HG02938 (cell line): ENCODE measurements around the gene NHSL2.
A peak's percentile ranks its signal among the peaks of the same experiment; 100 is the strongest.
"Not testable (repeated sequence)": the region's sequence is repeated elsewhere in the genome, so short reads cannot be mapped to it uniquely, and the experiment has no call there.

Experiments used
- ATAC-seq: cut with Tn5 transposase; IDR thresholded peaks from one replicate; pipeline ENCODE4 v1.9.1; 2021; ENCODE audit warnings: mild to moderate bottlenecking, moderate library complexity; ENCODE audit not compliant: unreplicated experiment

The NHSL2 gene

DNA sequence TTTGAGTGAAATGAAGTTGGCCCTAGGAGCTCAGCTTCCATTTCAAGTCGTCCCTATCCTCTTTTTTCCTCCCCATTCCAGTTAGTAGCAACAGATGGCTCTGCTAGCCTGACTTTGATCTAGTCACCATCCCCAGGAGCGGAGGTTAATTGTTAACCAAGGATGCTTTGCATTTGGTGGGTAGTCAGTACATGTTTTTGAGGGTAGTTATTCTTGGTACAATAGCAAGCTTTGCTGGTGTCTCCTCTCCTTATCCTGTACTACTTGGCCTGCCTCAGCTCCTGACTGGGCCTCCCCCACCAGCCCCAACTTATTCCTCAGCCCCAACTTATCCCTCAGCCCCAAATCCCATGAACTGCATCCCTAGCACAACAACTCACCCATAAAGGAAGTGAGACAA lies 235.9 kb downstream of the NHSL2 start:
- no peak for ATAC-seq

DNA sequence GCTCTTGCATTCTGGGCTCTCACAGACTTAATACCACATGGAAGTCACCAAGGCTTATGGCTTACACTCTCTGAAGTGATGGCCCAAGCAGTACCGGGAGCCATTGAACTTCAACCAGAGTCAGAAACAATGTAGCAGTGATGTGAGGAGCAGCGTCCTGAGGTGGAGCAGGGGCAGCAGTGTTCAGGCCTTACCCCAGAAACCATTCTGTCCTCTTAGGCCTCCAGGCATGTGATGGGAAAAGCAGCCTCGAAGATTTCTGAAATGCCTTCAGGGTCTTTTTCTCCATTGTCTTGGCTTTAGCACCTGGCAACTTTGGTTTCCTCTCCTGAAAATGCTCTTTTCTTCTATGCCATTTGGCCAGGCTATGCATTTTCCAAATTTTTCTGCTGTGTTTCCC lies 248.1 kb downstream of the NHSL2 start:
- no peak for ATAC-seq

DNA sequence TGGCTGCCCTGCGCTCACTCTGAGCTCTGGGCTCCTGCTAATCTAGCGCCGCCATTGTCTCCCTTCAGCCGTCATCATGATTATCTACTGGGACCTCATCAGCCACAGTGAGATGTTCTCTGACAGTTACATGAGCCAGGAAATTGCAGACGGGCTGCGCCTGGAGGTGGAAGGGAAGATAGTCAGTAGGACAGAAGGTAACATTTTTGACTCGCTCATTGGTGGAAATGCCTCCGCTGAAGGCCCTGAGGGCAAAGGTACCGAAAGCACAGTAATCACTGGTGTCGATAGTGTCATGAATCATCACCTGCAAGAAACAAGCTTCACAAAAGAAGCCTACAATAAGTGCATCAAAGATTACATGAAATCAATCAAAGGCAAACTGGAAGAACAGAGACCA lies 249.1 kb downstream of the NHSL2 start:
- no peak for ATAC-seq

DNA sequence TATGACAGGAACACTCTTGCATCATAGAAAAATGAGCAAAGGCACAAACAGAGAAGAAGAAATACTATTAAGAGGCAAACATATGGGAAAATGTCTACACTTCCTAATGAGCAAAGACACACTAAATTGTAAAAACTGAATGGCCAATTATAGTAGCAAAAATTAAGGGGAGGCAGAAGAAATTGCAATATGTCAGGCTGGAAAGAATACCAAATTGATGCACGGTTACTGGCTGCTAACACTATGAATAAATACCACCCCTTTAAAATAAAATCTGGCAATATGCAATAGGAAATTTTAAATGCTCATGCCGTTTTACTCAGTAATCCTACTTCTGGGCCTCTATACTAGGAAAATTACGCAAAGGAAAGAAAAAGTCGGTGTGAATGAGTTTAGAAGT lies 254.9 kb downstream of the NHSL2 start:
- ATAC-seq, result no peak

DNA sequence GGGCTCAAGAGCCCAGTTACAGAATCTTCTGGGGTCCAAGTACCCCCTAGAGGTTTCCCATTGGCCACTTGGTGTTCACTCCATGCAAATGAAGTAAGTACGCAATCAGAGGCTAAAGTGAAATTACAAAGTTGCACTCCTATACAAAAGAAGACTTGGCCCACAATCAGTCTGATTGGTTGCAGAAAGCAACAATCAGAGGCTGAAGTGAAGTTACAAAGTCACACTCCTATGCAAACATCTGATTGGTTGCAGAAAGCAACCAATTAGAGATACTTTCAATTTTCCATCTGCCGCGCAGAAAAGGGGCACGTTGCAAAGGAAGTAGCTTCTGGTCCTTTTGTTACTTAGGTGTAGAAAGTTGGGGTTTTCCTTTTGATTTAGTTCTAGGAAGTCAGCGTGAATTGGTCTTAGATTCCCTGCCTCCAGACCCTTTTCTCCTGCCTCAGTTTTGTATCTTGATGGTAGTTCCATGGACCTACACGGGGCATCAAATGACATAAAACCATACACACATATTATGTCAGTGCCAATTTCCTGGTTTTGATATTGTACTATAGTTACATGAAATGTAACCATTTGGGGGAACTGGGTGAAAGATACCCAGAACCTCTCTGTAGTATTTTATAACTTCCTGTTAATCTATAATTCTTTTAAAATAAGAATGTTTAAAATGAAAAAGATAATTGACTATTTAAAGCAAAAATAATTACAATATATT lies 258.5 kb downstream of the NHSL2 start:
- no peak for ATAC-seq

DNA sequence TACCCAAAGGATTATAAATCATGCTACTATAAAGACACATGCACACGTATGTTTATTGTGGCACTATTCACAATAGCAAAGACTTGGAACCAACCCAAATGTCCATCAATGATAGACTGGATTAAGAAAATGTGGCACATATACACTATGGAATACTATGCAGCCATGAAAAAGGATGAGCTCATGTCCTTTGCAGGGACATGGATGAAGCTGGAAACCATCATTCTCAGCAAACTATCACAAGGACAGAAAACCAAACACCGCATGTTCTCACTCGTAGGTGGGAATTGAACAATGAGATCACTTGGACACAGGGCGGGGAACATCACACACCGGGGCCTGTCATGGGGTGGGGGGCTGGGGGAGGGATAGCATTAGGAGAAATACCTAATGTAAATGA lies 265.6 kb downstream of the NHSL2 start:
- ATAC-seq, result not testable (repeated sequence)

DNA sequence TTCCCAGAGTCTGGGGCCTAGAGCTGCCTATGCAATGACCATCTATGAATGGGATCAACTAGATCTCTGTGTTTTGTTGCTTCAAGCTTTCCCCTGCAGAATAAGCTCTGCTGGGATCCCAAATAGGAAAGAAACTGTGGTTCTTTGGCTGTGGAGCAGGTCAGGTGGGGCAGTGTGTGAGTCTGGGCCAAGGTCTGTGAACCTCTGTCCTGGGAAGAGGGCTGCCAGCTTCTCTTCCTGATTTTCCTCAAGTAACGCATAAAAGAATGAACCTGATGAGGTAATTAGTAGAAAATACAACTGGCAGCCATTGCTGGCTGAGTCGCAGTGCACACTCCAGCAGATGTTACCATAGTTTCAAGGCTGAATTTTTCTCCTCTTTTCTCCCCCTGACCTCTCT lies 266.3 kb downstream of the NHSL2 start:
- ATAC-seq, result no peak

DNA sequence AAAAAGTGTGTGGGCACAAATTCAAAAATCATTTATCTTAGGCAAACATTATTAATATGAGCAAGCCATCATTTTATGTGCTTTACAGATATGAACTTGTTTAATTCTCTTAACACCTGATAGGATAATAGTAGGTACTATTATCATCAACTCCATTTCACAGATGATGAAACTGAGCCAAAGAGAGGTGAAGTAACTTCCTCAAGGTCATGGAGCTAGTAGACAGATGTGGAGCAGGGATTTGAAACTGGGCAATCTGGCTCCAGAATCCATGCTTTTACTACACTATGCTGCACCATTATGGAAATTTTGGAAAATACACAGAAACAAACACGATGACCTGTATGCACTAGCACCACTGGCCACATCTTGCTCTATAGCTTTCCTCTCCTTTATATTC lies 269.9 kb downstream of the NHSL2 start:
- no peak for ATAC-seq

DNA sequence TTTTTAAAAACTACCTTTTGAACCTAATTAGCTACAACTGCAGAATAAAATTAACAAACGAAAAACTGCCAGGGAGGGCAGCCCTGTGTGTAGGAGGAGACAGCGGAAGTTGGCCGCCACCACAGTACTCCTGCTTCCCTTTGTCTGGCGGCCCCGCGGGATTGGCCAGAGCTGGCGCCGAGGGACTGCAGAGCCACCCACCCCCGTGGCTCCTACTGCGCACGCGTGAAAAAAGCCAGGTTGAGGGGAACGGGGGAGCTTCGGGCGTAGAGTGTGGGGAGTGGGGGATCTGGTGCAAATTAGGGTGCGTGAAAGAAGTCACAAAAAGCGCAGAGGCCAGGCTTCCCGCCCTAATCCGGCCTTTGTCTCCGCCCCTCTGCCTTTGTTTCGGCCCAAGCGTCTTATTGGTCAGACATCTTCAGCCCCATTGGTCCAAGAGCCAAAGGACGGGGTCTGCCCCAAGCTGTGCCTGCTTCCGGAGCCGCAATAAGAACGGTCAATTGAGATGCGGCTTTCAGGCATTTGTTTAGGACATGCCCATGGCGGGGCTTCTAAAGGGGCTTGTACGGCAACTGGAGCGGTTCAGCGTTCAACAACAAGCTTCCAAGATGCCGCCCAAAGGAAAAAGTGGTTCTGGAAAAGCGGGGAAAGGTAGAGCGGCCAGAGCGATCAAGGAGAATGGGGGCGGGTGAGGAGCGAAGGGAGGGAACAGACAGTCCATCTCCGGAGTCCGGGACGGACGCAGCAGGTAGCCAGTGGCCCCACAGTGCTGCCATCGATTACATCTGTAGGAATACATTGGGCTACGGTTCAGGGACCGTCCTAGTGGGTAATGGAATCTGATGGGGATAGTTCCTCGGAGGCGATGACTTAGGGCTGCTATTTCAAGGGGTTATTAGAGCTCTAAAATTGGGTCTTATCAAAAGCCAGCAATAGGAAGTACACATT lies 270.8 kb downstream of the NHSL2 start, which contains the start of gene PIN4:
Gene PIN4 (plus strand): TSS at position 580 of the 948 bp plus-strand sequence. CDS start 29 bp downstream, at position 609.
- ATAC-seq, result peak; percentile 98

DNA sequence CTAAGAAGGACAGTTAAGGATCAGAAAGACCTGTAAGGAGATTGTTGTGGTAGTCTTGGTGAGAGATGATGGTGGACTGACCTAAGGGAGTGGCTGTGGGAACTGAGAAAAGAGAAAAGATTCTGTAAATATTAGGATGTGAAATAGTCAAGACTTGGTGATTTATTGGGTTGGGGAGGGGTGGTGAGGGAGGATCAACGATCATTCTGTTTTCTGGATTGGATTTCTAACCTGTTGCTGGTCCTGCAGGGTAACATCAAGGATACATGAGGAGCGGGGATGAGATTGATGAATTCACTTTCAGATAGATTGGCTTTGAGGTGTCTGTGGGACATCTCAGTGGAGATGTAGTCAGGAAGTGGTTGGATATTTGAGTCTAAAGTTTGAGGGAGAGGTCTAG lies 272.3 kb downstream of the NHSL2 start:
- ATAC-seq, result no peak

DNA sequence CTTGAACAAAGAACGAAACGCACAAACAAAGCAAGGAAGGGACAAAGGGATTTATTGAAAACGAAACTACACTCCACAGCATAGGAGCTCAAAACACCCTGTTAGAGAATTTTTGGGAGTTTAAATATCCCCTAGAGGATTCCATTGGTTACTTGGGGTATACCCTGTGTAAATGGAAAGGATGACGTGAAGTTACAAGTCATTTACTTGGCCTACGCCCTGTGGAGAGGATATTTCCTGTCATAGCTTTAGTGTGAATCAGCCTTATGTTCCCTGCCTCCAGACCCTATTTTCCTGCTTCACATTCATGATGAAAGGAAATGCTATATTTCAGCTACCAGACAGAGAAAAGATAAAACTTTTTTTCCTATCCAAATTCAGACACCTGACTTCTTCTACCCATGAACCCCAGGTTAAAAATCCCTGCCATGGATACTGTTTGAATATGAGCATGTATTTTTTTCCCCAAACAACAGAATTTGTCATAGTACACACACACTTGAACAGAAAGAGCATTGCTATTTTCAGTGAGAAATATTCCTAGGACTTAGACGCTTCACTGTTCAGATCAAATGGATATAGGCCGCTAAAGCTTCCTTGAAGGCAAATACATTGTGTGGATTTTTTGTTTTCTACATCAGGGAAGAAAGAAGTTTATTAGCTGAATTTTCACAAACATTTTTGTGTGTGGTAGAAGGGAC lies 291.3 kb downstream of the NHSL2 start:
- no peak for ATAC-seq
